Measurements from ENCODE around the gene OGFOD3.

- no peak for TF ChIP-seq CTCF (IDR thresholded peaks at IDR 0.05)
- no peak for TF ChIP-seq EP300 (IDR thresholded peaks at IDR 0.05)
These were observed 28.3 kb upstream of the OGFOD3 start for GRCh38 chr17:82446649-82447048.
